ENCODE results near the gene DTX4.

GRCh38 chr11:59205648-59206047 lies 33.7 kb downstream of the DTX4 start:
- TF ChIP-seq CTCF (IDR thresholded peaks at IDR 0.05) (no peak), POLR2A (IDR thresholded peaks at IDR 0.05) (no peak)

Data from right lobe of liver (tissue), 4 donors.